NCI-H526 treated with DMSO at 0.1 percent for 48 hours (cell line): ENCODE results near the gene OR8S1.

Experiments used
- DNase-seq: peaks from one replicate; lab custom pipeline; 2025; lab: John Stamatoyannopoulos, UW

OR8S1 gene

GRCh38 chr12:48556631-48557030, 31.2 kb downstream of the OR8S1 start:
- no peak for DNase-seq

- DNase-seq, result no peak
Measured at GRCh38 chr12:48557919-48558318, 32.5 kb downstream of the OR8S1 start.

GRCh38 chr12:48567731-48568130, 42.3 kb downstream of the OR8S1 start:
- DNase-seq, result no peak

- no peak for DNase-seq
Measured at GRCh38 chr12:48569946-48570345, 44.5 kb downstream of the OR8S1 start, which contains the start of gene LALBA. LALBA (minus strand) TSS chr12:48570046; CDS start chr12:48570020, 26 bp downstream.

- no peak for DNase-seq
Measured at GRCh38 chr12:48572326-48572725, 46.9 kb downstream of the OR8S1 start.
